ENCODE measurements around the gene TUBA3D. TPM values are rescaled to one million over a fixed set of nuclear protein-coding genes. Genes with fewer than 3 reads are reported as not detected.
"Not testable (repeated sequence)": the region's sequence is repeated elsewhere in the genome, so short reads cannot be mapped to it uniquely, and the experiment has no call there.

Gene TUBA3D
- polyA plus RNA-seq, 4 donors: 0.21 to 1.8 (median 0.89) TPM

- not testable (repeated sequence) for DNase-seq (ENCODE audit: low read depth in 4 of 4, low spot score in 2 of 4)
These were observed 36.3 kb downstream of the TUBA3D start for GRCh38 chr2:131511969-131512870.

GRCh38 chr2:131514408-131515166 lies 38.7 kb downstream of the TUBA3D start:
- DNase-seq (ENCODE audit: low read depth in 4 of 4, low spot score in 2 of 4): not testable (repeated sequence)

DNA sequence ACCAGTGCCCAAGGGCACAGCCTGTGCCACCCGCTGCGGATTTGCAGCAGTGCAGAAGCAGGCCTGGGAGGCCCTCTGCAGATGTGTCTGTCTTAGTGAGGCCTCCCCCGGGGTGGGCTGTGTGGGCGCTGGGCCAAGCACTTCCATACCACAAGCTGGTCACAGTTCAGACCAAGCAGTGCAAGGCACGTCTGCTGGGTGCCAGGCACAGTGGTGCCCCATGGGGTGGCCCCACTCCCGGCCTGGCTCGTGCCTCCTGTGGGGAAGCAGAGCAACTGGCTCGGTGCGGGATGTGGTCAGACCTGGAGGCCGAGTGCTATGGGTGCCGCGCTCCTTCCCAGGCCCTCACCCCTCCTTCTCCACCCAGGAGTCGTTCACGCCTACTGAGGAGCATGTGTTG lies 39.3 kb downstream of the TUBA3D start:
- not testable (repeated sequence) for DNase-seq (ENCODE audit: low read depth in 4 of 4, low spot score in 2 of 4)

DNA sequence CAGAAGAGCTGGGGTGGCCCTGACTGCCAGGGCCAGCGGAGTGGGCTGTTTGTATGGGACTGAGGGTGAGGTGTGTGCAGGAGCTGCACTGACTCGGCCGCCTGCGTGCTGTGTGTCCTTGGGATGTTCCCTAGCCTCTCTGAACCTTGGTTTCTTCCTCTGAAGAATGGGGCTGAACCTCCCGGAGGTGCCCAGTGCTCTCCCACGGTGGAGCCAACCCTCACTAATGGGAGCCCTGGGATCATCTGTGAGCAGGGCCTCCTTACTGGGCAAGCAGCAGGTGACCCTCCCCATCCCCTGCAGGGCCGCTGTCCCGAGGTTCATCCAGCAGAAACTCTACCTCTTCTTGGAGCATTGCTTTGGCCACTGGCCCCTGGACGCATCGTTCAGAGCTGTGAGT lies 40.1 kb downstream of the TUBA3D start:
- no peak for DNase-seq (ENCODE audit: low read depth in 4 of 4, low spot score in 2 of 4)

GRCh38 chr2:131516621-131517020 lies 40.7 kb downstream of the TUBA3D start:
- DNase-seq (ENCODE audit: low read depth in 4 of 4, low spot score in 2 of 4): not testable (repeated sequence)

- no peak for DNase-seq (ENCODE audit: low read depth in 4 of 4, low spot score in 2 of 4)
These were observed 41.4 kb downstream of the TUBA3D start for GRCh38 chr2:131517106-131517831.

DNA sequence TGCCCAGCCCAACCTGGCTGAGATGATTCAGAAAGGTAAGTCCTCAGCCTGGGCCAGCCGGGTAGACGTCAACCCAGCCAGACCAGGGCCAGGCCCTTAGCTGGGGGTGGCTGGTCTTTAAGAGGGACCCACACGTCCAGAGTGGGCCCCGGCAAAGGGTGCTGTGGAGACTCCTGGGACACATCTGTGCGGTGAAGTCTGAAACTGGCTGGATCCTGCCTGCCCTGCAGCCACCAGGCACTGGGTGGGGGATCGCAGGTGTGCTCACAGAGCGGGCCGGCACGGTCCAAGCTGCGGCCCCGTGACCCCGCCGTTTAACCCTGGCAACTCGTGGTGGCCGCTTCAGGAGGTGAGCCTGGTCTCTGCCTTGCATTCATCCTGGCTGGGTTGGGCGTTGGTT lies 41.9 kb downstream of the TUBA3D start:
- not testable (repeated sequence) for DNase-seq (ENCODE audit: low read depth in 4 of 4, low spot score in 2 of 4)

- DNase-seq (ENCODE audit: low read depth in 4 of 4, low spot score in 2 of 4): not testable (repeated sequence)
These were observed 42.6 kb downstream of the TUBA3D start for GRCh38 chr2:131518531-131518930.

DNA sequence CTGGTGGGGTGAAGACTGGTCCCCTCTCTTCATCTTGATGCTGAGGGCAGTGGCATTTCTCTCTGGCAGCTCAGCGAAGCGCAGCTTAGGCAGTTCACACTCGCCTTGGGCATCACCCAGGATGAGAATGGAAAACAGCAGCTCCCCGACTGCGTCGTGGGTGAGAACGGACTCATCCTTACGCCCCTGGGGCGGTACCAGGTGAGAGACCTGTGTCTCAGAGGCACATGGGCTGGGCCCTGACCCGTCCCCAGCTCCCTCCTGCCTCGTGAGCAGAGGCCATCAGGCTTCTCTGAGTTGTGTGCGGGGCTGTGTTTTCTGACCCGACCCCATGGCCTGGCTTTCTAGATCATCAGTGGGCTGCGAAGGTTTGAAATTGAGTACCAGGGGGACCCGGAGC lies 43.5 kb downstream of the TUBA3D start:
- DNase-seq (ENCODE audit: low read depth in 4 of 4, low spot score in 2 of 4): no peak

GRCh38 chr2:131519871-131520470 lies 44.1 kb downstream of the TUBA3D start:
- not testable (repeated sequence) for DNase-seq (ENCODE audit: low read depth in 4 of 4, low spot score in 2 of 4)

DNA sequence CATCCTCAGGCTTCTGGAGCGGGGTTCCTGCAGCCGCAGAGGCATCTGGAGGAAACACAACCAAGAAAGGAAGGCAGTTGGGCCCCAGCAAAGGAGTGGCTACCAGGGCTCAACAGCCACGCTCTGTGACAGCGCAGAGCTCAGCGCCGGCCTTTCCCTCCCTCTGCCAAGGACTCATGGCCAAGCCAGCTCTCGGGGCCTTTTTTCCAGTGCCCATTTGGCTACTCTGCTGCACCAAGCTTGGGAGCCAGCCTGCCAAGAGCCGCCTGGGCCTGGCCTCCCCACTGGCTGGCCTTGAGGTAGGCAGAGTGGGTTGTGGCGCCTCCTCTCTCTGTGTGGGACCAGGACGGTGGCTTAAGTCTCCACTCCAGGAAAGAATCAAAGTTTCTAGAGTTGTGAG lies 44.6 kb downstream of the TUBA3D start:
- DNase-seq (ENCODE audit: low read depth in 4 of 4, low spot score in 2 of 4): no peak

- DNase-seq (ENCODE audit: low read depth in 4 of 4, low spot score in 2 of 4): not testable (repeated sequence)
These were observed 45.6 kb downstream of the TUBA3D start for GRCh38 chr2:131521524-131521923.

- DNase-seq (ENCODE audit: low read depth in 4 of 4, low spot score in 2 of 4): no peak
These were observed 46.3 kb downstream of the TUBA3D start for GRCh38 chr2:131521961-131522781.

DNA sequence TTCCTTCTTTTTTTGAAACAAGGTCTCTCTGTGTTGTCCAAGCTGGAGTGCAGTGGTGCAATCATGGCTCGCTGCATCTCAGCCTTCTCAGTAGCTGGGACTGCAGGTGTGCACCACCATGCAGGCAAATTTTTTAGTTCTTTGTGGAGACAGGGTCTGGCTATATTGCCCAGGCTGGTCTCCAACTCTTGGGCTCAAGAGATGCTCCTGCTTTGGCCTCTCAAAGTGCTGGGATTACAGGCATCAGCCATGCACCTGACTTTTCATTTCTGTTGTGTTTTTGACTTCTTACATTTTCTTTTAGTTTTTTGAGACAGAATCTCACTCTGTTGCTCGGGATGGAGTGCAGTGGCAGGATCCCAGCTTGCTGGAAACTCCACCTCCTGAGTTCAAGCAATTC lies 49.3 kb downstream of the TUBA3D start:
- DNase-seq (ENCODE audit: low read depth in 4 of 4, low spot score in 2 of 4): not testable (repeated sequence)

DNA sequence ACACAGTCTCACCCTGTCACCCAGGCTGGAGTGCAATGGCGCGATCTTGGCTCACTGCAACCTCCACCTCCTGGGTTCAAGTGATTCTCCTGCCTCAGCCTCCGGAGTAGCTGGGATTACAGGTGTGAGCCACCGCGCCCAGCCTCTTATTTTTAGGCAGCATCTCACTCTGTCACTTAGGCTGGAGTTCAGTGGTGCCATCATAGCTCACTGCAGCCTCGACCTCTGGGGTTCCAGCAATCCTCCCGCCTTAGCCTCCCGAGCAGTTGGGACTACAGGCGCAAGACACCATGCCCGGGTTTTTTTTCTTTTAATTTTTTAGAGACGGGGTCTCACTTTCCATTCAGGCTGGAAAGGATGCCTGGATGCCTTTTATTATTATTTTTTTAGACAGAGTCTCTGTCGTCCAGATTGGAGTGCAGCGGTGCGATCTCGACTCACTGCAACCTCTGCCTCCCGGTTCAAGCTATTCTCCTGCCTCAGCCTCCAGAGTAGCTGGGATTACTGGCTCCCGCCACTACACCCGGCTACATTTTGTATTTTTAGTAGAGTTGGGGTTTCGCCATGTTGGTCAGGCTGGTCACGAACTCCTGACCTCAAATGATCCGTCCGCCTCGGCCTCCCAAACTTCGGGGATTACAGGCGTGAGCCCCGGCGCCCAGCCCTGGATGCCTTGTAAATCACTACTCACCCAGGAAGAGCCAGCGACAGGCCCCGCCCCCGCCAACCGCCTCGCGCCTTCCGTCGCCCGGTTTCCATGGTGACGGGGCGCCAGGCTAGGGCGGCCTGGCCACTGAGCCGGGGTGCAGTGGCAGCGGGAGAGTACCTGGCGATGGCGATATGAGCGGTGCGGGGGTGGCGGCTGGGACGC lies 51.4 kb downstream of the TUBA3D start, which contains the start of gene CCDC74A:
Gene CCDC74A, plus strand, starts transcription at position 758 of the 871 bp plus-strand sequence. Its CDS starts 83 bp downstream, at position 841.
- peak in 1 of 4 donors; percentile 31 for DNase-seq (ENCODE audit: low read depth in 4 of 4, low spot score in 2 of 4)

GRCh38 chr2:131528981-131529863 lies 53.3 kb downstream of the TUBA3D start:
- DNase-seq (ENCODE audit: low read depth in 4 of 4, low spot score in 2 of 4): not testable (repeated sequence)

- not testable (repeated sequence) for DNase-seq (ENCODE audit: low read depth in 4 of 4, low spot score in 2 of 4)
These were observed 54.0 kb downstream of the TUBA3D start for GRCh38 chr2:131529864-131530445.
